Activated gamma-delta T cell treated with anti-CD3 and anti-CD28 coated beads, Interleukin-2, amount 50 U/mL, for 16 hours (primary cell): ENCODE data around the gene MPP3.

ENCODE experiments used
- DNase-seq: peaks from one replicate; pipeline ENCODE4 v3.0.0-alpha.2; 2020; ENCODE audit warnings: low read depth

Gene MPP3

DNA sequence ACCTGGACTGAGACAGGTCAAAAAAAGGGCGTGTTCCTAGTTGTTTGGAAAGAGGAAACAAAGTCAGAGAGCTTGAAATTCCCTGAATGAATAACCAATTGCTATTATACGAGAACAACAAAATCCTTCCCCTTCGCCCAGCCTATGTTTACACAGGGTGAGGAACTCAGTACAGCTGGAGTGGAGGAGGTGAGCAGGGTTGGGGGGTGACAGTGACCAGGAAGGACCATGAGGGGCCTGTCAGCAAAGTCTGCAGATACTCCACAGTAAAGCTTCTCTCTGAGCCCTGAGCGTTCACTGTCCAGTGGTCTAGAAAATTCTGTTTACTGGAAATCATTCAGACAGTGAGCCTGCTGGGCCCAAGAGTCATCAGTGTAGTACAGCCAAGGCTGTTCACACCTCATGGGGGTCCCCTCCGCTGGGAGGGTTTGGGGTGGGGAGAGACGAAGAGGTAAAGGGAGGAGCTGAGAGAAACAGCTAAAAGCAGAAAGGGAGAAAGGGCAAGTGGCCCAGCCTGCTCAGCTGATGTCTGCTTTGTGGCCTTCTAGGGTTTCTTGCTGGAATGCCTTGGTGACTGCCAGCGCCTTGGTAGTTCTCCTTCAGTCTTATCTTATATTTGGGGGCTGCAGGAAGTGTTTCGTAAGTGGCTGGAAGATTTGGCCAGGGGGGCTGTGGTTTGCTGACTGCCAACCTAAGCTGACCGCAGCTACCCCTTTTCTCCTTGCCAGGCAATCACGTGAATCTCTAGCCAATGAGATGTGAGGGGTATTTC, 59.9 kb downstream of the MPP3 start:
- no peak for DNase-seq

DNA sequence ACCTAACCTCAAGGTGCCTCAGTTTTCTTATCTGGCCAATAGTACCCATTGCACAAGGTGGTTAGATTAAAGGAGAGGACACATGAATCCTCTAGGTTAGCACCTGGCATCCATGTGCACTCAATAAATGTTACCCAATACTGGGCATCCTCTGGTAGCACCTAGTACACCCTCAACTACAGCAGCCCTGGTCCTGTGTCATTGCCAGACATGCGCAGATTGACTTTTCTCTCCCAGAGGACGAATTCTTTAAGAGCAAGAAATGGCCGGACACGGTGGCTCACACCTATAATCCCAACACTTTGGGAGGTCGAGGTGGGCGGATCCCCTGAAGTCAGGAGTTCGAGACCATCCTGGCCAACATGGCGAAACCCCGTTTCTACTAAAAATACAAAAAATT, 61.5 kb downstream of the MPP3 start:
- no peak for DNase-seq

DNA sequence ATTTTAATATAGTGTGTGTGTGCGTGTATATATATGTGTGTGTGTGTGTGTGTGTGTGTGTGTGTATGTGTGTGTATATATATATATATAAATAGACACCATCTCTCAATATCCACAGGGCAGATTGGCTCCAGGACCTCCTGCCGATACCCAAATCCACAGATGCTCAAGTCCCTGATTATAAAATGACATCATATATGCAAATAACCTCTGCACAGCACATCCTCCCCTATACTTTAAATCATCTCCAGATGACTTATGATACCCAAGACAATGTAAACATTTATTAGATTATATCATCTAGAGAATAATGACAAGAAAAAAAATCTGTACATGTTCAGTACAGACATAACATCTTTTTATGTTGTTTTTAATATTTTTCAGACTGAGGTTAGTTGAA, 62.0 kb downstream of the MPP3 start:
- DNase-seq, result no peak

DNA sequence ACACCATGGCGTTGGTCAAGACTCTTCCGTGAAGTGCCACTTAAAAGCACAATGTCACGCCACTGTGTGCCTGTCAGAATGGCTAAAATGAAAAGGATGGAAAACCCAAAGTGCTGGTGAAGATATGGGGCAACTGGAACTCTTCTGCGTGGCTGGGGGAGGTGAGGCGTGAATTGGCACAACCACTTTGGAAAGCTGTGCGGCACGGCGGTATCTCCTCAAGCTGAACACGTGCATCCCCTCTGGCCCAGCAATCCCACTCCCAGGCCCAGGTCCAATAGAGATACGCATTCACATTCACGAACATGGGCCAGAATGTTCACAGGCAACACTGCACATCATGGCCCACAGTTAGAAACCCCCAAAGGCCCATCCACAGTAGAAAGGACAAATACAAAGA, 63.1 kb downstream of the MPP3 start:
- DNase-seq, result no peak

DNA sequence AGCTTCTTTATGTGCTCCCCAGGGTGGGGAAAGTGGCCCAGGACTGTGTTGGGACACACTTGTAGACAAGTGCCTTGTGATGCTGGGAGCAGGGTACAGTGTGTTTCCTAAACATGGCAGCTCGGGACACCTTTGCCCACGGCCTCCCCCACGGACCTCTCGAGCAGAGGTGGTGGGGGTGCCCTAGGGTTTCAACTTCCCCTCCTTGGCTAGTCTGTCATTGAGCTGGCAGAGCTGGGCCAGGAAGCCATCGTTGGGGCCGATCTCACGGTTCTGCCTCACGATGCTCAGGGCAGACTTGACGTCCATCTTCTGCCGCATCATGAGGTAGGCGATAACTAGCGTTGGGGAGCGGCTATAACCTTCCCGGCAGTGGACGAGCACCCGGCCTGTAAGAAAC, 63.5 kb downstream of the MPP3 start:
- no peak for DNase-seq

DNA sequence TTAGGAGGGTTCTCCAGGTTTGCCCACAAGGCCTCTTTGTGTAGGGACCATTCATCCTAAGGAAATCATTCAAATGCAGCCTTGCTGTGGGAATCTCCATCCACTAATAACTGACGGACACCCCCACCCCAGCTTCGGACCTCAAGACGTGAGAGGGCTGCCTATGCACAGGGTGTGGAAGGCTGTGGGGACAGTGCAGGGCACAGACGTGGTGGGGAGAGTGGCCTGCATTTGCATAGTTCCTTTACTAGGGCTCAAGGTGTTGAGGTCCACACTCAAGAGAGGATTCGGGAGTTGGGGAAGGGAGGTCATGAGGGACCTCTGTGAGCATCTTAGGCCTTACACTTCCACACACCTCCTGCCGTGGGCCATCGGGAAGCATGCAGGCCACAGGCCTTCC, 64.0 kb downstream of the MPP3 start:
- DNase-seq, result no peak

DNA sequence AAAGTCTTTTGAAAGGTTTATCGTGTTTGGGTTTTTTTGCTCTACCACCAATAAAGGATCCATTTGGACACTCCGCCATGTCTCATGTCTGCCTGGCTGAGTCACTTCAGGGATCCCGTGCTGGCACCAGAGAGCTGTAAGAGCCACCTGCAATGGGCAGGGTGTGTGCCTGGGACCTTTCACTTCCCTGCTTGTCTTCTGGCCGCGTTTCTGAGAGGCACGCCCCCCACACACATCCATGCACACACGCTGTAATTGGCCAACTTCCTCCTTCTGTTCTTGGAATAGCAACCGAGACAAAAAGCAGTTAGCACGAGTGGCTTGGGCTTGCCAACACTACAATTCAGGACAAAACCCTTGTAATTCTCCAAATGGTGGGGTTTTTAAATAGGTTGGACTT, 64.6 kb downstream of the MPP3 start:
- no peak for DNase-seq

DNA sequence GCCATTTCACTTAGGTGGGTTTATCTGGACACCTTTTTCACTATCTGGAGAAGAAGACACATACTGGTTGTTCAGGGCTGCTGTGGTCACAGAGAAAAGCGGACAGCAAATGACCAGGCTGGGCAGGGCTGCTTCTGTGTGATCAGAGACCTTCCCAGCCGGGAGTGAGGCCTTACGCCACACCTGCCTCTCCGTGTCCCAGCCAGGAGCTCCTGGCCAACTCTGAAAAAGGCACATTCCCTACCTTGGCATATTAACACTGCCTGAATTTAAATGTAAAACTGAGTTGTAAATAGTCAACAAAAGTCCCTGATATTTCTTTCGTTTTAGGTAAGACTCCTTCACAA, 65.3 kb downstream of the MPP3 start:
- no peak for DNase-seq

DNA sequence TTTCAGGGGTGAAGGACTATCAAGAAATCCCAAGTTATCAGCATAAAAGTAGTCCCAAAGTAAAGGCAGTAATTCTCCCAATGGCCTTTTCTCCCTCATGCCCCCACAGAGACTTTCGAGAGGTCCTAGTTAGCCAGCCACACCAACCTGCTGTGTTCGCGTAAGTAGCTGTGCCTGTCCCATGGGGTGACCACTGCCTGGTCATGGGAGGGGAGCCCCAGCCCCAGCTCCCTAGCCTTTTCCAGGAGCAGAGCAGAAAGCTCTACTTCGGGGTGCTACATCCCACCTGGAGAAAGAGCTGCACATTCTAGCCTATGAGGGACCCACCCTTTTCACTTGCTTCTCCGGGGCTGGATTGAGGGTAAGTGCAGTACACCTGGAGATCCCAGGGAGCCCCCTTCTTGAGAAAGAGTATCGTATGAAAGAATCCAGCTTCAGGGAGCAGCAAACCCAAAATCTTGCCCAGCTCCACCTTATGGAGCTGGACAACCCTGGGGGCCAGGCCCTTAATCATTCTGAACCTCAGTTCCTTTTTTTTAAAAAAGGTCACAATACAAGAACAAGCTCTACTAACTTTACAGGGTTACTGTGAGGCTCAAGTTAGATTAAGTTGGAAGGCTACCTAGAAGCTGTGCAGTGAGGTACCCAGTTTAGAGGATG, 65.8 kb downstream of the MPP3 start:
- no peak for DNase-seq

DNA sequence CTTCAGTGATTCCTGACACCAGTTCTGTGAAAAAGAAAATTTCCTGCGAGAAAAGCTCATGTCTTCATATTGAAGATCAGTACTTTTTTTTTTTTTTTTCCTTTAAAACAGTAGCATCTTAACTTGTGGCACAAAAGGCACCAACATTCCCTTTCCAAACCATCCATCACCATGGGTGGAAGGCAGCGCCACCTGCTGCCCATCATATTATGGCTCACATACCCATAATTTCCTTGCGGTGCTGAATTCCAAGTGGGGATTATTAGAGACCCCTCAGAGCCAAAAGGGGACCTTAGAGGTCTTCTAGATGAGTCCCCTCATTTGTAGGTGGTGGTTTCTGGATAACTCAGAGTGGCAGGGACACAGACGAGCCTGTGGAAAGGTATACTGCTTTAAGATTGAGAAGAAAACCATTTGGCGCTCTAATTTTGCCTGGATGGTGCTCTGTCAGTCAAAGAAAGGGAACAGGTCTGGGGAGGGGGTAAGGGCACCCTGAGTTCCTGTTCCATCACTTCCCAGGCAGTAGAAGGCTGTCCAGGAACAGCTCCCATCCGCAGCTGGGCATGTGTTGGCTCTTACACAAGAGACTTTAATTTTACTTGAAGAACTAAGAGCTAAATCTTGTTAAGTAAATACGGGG, 66.4 kb downstream of the MPP3 start:
- peak; percentile 40 for DNase-seq

DNA sequence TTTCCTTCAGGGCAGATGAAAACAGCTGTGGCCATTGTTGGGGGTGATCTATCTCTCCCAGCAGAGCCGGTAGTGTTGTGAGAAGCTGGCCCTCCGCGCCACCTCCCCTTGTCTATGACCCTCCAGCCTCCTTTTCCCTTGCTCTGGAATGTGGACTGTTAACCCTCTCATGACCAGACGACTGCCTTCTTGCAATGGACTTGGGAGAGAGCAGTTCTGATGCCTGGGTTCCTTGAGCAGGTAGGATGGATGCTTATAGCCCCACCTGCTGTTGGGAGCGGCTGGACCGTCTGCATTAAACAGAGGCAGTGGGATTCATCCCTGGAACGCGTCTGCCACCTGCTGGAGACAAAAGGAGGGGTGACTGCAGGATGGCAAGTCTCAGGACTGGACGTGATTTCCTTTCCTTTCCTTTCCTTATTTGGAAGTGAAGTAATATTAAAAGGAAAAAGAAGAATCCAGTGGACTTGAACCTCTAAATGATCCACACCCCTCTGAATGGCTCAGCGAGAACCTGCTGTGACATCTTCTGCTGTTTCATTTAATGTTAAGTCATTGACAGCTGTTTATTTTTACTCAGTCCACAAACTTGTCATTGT, 72.6 kb downstream of the MPP3 start:
- peak; percentile 83 for DNase-seq

DNA sequence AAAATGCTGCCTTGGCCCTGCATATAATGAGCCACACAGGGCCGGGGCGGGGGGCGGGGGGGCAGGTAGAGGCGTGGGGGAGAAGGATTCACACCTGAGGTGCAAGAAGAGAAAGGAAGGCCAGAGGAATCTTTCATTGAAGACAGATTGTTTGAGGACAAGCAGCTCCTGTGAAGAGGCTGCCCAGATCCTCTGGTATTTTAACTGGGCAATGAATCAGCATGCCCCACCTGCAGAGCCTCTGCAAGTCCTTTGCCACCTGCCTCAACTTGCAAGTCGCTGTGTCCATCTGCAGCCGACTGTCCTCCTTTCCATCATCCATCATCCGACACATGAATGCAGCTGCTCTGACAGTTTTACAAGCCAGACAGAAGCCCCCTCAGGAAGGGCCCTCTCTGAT, 73.1 kb downstream of the MPP3 start:
- no peak for DNase-seq

DNA sequence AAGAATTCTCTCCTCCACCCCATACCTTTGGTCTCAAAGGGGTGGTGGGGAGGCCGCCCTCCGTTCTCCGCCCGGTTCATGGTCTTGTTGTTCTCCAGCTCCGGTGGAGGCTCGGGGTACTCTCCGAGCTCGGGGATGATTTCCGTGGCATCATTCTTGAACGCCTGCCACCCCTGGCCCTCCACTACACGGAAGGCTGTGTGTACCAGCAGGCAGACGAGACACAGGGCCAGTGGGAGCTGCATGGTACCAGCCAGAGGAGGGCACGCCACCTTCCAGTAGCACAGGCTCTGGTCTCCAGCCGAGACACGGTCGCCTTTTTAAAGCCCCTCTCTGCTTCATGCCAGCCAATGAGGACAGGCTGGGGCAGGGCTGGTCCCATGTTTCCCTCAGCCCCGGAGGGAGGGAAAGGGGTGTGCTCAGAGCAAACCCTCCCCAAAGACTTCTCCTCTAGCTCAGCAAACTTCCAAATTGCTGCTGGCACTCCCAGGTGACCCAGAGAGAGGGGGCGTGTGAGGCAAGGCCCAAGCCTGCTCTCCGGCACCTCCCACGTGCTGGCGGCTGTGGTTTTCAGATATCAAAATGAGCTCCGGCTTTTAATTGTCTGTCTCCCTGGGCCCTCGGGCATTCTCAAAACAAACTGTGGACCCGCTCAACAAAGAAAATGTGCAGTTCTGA, 74.3 kb downstream of the MPP3 start, which contains the start of gene SOST:
Gene SOST (minus strand): TSS at position 295 of the 678 bp plus-strand sequence. CDS start 50 bp downstream, at position 245.
- no peak for DNase-seq

DNA sequence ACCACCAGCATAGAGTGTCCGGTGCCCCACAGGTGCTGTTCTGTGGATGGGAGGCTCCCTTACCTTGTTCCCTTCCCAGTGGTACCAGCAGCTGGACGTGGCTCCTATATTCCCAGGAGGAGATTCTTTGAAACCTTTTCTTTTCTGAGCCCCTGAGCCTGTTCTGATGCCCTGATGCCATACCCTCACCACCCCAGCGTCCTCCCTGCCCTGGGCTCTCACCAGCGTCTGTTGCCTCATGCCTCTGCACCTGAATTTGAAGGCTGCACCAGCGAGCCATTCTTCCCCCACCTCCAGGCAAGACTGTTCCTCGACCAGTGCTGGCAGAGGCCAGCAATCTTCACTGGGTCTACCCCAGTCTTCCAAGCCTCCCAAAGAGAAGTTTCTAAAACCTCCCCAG, 74.9 kb downstream of the MPP3 start:
- DNase-seq, result no peak

DNA sequence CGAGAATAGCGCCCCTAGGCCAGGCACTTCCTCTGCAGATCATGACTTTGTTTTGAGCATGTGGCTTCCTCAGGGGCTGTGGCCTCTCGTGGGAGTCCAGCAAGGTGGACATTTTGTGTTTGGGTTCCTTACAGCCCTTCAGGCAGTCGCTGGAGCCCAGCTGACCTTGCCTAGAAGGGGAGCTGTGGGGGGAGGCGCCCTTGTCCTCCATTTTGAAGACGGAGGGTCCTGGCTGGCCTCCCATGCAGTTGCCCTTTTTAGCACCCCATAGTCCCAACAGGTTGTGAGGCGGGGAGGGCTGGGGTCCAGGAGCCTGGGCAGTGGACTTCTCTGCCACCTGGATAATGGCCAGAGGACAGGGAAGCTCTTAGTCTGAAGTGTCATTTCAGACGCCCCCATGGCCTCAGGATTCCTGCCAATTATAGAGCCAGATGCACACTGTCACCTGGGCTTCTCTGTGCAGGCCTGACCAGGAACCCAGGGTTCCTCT, 75.7 kb downstream of the MPP3 start:
- no peak for DNase-seq

DNA sequence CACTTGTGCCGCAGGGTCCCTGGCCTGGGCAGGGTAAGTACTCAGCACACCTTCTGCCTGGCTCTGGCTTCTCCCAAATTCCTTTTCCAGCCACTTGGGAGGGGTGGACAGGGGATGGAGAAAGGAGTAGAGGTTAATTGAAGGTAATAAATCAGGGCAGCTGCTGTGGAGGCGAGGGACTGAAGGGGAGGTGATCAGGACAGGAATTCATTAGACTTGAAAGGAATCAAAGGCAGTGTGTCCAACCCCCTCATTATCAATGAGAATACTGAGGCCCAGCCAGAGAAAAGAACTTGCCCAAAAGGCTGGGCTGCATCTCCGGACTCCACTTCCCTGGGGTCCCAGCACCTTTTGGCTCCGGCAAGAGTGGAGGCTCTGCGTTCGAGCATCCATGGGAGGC, 76.7 kb downstream of the MPP3 start:
- DNase-seq, result no peak

DNA sequence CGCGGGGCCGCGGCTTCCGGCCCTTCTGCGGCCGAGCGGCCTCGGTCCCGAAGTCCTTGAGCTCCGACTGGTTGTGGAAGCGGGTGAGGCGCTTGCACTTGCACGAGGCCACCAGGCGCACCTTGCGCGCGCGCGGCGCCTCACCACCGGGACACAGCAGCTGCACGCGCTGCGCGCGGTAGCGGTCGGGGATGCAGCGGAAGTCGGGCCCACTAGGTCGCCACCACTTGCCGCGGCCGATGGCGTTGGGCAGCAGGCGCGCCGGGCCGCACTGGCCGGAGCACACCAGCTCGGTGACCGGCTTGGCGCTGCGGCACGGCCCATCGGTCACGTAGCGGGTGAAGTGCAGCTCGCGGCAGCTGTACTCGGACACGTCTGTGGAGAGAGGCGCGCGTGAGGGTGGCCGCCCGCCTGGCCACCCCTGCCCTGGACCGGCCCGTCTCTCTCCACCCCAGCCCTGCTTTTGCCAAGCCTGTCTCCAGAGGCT, 77.5 kb downstream of the MPP3 start:
- no peak for DNase-seq

DNA sequence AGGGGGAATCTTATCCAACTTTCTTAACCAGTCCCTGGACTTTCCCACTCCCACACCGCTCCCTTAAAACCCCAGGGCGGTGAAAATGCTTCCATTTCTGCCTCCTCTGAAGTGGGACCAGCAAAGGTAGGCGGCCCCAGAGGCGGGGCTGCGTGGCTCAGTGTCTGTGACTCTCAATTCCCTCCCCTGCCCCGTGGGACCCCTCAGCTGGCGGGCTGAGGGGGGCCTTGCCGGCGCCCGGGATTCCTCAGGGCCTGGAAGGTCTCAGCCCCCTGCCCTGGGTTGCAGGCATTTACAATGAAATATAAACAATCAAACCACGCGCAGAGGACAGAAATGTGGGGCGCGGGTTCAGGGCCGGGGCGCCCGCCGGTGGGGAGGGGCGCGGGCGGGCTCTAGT, 78.0 kb downstream of the MPP3 start:
- no peak for DNase-seq

DNA sequence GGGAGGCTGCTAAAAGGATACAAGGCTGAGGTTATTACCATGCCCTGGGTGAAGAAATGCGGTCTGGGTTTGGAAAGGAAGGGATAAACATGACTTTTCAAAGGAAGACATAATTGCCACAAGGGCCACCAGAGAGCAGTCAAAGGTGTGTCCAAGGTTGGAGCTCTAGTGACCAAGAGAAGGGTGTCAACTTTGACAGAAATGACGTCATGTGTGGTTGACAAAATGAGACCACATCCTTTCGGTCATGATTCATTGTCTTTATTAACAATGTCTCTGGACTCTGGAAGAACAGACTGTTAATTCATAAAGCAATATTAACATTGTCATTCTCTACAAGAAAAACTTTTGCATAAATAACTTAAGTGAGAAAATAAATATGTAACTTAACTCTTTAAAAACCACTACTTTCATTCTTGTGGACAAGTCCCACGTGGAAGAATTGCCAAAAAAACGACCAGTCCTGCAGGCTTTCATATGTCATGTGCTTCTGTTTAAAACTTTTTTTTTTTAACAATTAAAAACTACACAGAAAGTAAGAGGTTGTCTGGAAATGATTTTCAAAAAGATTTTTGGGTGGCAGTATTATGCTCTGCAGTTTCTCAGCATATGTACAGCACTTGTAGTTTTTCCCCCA, 79.3 kb downstream of the MPP3 start:
- no peak for DNase-seq
